Lower leg skin (tissue), 3 donors: ENCODE results near the gene TOP1.

Experiments
- POLR2A ChIP-seq, 2 donors: fragments of 450-650 bp; IDR thresholded peaks; one replicate each; pipeline ENCODE4 v1.6.1; 2016 to 2017; ENCODE audit warnings: antibody characterized with exemption in 2 of 2, mild to moderate bottlenecking in 1 of 2, moderate library complexity in 1 of 2
- TF ChIP-seq, protein P1 (sequence below), 3 donors: fragments of 450-650 bp; IDR thresholded peaks; one replicate each; pipeline ENCODE4 v1.5.1; 2016; ENCODE audit warnings: antibody characterized with exemption in 3 of 3, mild to moderate bottlenecking in 3 of 3, moderate library complexity in 2 of 3

DNA sequence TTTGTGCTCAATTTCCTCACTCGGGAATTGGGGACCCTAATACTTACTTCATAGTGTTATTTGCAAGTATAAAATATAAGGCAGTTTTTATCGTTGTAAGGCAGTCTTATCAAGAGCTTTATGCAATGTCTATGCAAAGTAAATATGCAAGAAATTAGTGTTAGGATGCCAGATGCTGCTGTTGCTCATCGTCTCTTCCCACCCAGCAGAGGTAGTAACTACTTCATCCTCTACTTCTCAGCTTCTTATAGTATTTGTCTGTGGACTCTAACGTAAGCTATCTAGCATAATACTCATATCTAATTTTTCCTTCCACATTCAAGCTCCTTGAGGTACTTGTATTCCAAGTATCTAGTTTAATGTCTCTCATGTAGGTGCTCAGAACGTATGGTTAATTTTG lies 120.3 kb downstream of the TOP1 start:
- TF ChIP-seq, protein P1, sequence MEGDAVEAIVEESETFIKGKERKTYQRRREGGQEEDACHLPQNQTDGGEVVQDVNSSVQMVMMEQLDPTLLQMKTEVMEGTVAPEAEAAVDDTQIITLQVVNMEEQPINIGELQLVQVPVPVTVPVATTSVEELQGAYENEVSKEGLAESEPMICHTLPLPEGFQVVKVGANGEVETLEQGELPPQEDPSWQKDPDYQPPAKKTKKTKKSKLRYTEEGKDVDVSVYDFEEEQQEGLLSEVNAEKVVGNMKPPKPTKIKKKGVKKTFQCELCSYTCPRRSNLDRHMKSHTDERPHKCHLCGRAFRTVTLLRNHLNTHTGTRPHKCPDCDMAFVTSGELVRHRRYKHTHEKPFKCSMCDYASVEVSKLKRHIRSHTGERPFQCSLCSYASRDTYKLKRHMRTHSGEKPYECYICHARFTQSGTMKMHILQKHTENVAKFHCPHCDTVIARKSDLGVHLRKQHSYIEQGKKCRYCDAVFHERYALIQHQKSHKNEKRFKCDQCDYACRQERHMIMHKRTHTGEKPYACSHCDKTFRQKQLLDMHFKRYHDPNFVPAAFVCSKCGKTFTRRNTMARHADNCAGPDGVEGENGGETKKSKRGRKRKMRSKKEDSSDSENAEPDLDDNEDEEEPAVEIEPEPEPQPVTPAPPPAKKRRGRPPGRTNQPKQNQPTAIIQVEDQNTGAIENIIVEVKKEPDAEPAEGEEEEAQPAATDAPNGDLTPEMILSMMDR (IDR thresholded peaks at IDR 0.05): no peak
- TF ChIP-seq POLR2A (IDR thresholded peaks at IDR 0.05): no peak
